Gastroesophageal sphincter (tissue), 3 donors: ENCODE measurements around the gene UMAD1.

Source experiments
- POLR2A ChIP-seq, 2 donors: fragments of 450-650 bp; IDR thresholded peaks; one replicate each; pipeline ENCODE4 v1.6.1; 2017; ENCODE audit warnings: antibody characterized with exemption in 2 of 2, mild to moderate bottlenecking in 2 of 2, moderate library complexity in 1 of 2
- POLR2AphosphoS5 ChIP-seq: sonication (generic); formaldehyde crosslinking; IDR thresholded peaks from one replicate; pipeline ENCODE4 v1.6.1; 2017; ENCODE audit warnings: antibody characterized with exemption
- TF ChIP-seq, protein P1 (sequence below), 4 experiments: fragments of 200-600 bp in 2 of 4; fragments of 450-650 bp in 2 of 4; sonication (generic) in 1 of 4; IDR thresholded peaks; one replicate each; pipeline ENCODE4 v1.5.1; 2017 to 2019; ENCODE audit warnings: antibody characterized with exemption in 4 of 4, mild to moderate bottlenecking in 2 of 4, moderate library complexity in 2 of 4

DNA sequence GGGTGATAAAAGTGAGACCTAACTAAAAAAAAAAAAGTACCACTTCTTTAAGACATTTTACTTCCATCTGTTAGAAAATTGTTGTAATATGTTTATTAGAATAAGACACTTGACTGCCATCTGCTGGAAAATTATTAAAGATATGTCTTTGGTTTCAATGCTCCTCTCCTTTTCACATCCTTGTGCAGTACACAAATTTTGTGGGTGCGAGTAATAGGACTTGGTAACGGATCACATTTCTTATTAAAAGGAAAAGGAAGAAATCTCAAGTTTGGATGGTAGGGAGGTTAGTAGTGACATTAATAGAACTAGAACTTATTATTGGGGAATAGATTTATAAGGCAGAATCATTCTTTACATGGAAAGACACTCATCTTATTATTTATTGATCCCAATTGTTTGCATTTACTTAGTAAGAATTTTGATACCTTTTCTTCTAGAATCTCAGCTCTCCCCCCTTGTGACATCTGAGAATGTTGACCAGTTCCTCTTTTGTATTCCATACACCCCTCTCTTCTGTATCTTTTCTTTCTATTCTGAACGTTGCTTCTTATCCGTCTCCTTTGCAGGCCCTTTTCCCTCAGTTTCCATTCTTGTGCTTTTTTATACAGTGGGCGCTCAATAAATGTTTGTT, 120.9 kb downstream of the UMAD1 start:
- TF ChIP-seq, protein P1, sequence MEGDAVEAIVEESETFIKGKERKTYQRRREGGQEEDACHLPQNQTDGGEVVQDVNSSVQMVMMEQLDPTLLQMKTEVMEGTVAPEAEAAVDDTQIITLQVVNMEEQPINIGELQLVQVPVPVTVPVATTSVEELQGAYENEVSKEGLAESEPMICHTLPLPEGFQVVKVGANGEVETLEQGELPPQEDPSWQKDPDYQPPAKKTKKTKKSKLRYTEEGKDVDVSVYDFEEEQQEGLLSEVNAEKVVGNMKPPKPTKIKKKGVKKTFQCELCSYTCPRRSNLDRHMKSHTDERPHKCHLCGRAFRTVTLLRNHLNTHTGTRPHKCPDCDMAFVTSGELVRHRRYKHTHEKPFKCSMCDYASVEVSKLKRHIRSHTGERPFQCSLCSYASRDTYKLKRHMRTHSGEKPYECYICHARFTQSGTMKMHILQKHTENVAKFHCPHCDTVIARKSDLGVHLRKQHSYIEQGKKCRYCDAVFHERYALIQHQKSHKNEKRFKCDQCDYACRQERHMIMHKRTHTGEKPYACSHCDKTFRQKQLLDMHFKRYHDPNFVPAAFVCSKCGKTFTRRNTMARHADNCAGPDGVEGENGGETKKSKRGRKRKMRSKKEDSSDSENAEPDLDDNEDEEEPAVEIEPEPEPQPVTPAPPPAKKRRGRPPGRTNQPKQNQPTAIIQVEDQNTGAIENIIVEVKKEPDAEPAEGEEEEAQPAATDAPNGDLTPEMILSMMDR (IDR thresholded peaks at IDR 0.05) = peak in 3 of 4 experiments; percentile 32 to 37 (median 37)
- TF ChIP-seq POLR2A (IDR thresholded peaks at IDR 0.05) (no peak), POLR2AphosphoS5 (no peak)
